PFSK-1 (cell line): ENCODE measurements around the gene COL4A2.

Experiments used
- FOXP2 ChIP-seq: optimal IDR thresholded peaks from 2 replicates; pipeline ENCODE3; 2011; ENCODE audit warnings: borderline replicate concordance, control low read depth, inconsistent platforms; ENCODE audit not compliant: insufficient read depth; ENCODE audit errors: extremely low read length, extremely low read depth
- POLR2AphosphoS5 ChIP-seq: IDR thresholded peaks from 2 replicates; pipeline ENCODE4 v1.6.1; 2012; ENCODE audit warnings: low read depth, mild to moderate bottlenecking, control low read depth, low read length, moderate library complexity
- REST ChIP-seq, 2 experiments: IDR thresholded peaks; 2 replicates each; pipeline versions ENCODE4 v1.6.1 to v1.8.0; 2011 to 2012; ENCODE audit warnings: low read depth in 2 of 2, low read length in 2 of 2, control low read depth in 1 of 2, inconsistent platforms in 1 of 2, mild to moderate bottlenecking in 1 of 2, moderate library complexity in 1 of 2; ENCODE audit not compliant: insufficient read depth in 1 of 2
- SIN3A ChIP-seq: IDR thresholded peaks from 2 replicates; pipeline ENCODE4 v1.6.1; 2012; ENCODE audit warnings: mild to moderate bottlenecking, low read length, moderate library complexity, borderline replicate concordance; ENCODE audit not compliant: insufficient read depth
- TAF1 ChIP-seq: IDR thresholded peaks from 2 replicates; pipeline ENCODE4 v1.6.1; 2012; ENCODE audit warnings: low read length, control low read depth, borderline replicate concordance; ENCODE audit not compliant: insufficient read depth

The COL4A2 gene

GRCh38 chr13:110548891-110549794 lies 242.1 kb downstream of the COL4A2 start:
- TF ChIP-seq SIN3A (no peak), POLR2AphosphoS5 (no peak), REST (IDR thresholded peaks at IDR 0.05; ENCODE audit: insufficient read depth in 1 of 2, low read depth in 2 of 2, low read length in 2 of 2) (no peak), TAF1 (no peak), FOXP2 (no peak)

DNA sequence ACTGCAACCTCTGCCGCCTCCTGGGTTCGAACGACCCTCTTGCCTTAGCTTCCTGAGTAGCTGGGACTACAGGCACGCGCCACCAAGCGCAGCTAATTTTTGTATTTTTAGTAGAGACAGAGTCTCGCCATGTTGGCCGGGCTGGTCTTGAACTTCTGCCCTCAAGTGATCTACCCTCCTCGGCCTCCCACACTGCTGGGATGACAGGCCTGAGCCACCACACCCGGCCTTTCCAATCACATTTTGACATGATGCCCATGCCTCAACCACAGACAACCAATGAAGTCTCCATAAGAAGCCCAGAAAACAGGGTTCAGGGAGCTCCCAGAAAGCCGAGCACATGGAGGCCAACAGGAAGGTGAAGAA lies 242.7 kb downstream of the COL4A2 start:
- TF ChIP-seq FOXP2 (no peak), REST (IDR thresholded peaks at IDR 0.05; ENCODE audit: insufficient read depth in 1 of 2, low read depth in 2 of 2, low read length in 2 of 2) (no peak), SIN3A (no peak), TAF1 (no peak), POLR2AphosphoS5 (no peak)

DNA sequence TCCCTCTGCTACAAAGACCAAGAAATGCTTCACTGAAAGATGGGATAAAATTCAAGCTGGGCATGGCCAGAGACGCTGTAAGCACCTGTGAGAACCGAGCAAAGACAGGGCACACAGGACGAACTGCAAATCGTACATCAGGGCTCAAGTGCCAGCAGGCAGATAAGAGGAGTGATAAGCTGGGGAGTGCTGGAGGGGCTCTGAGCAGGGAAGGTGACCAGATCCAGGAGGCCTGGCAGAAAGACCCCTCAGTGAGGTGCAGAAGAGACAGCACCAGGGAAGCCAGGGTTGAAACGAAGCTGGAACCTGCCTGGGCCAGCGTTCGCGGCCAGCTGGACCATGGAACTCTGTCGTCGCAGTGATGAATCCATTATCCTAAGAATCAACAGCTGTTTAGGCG lies 244.2 kb downstream of the COL4A2 start:
- no peak for TF ChIP-seq TAF1
- TF ChIP-seq POLR2AphosphoS5 = no peak
- no peak for TF ChIP-seq REST (IDR thresholded peaks at IDR 0.05; ENCODE audit: insufficient read depth in 1 of 2, low read depth in 2 of 2, low read length in 2 of 2)
- no peak for TF ChIP-seq SIN3A
- no peak for TF ChIP-seq FOXP2

DNA sequence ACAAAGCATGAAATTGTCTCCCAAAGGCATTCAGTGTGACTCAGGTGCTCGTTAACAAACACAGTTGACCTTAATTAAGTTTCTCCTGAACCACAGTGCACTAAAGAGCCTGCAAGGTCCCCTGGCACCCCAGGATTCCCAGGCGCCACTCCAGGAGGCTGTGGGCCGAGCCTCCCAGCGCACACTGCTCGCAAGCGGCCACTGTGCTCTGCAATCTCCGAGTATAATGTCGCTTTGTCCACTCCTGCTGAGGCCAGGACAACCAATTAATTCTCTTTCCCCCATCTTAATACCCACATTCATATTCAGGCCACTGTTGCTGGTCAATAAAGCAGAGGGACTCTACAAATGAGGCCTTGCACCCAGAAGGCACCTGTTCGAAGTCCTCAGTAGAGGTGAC lies 245.7 kb downstream of the COL4A2 start:
- TF ChIP-seq POLR2AphosphoS5 (no peak), FOXP2 (no peak), TAF1 (no peak), SIN3A (no peak), REST (IDR thresholded peaks at IDR 0.05; ENCODE audit: insufficient read depth in 1 of 2, low read depth in 2 of 2, low read length in 2 of 2) (no peak)
